HL-60/S4 (cell line): ENCODE results near the gene AATK.
"Not testable (repeated sequence)": the region's sequence is repeated elsewhere in the genome, so short reads cannot be mapped to it uniquely, and the experiment has no call there.

Experiments
- in situ Hi-C: fragments of 300-500 bp; cut with MboI; formaldehyde crosslinking; loops from 2 replicates; pipeline ENCODE4 v1.14.3; 2022; ENCODE audit warnings: low sequenced_read_pairs

Gene AATK

GRCh38 chr17:81094509-81095382 lies 71.3 kb downstream of the AATK start:
- in situ Hi-C loops = no loop called here

- in situ Hi-C loops = no loop called here
Measured at GRCh38 chr17:81093619-81094508, 72.2 kb downstream of the AATK start.

GRCh38 chr17:81092518-81093095 lies 73.4 kb downstream of the AATK start:
- in situ Hi-C loops = no loop called here

- in situ Hi-C loops = no loop called here
Measured at GRCh38 chr17:81091774-81092517, 74.1 kb downstream of the AATK start.

GRCh38 chr17:81091154-81091553 lies 74.9 kb downstream of the AATK start:
- in situ Hi-C loops = no loop called here

- in situ Hi-C loops = no loop called here
Measured at GRCh38 chr17:81090361-81091136, 75.5 kb downstream of the AATK start.

- in situ Hi-C loops = no loop called here
Measured at GRCh38 chr17:81086789-81087551, 79.1 kb downstream of the AATK start.

GRCh38 chr17:81085420-81085911 lies 80.6 kb downstream of the AATK start:
- in situ Hi-C loops = no loop called here

GRCh38 chr17:81084680-81085419 lies 81.2 kb downstream of the AATK start:
- in situ Hi-C loops = no loop called here

- in situ Hi-C loops = no loop called here
Measured at GRCh38 chr17:81083125-81083765, 82.8 kb downstream of the AATK start.

- in situ Hi-C loops = no loop called here
Measured at GRCh38 chr17:81082177-81083073, 83.6 kb downstream of the AATK start.

- in situ Hi-C loops = no loop called here
Measured at GRCh38 chr17:81081222-81082176, 84.5 kb downstream of the AATK start.

GRCh38 chr17:81080019-81080418 lies 86.0 kb downstream of the AATK start:
- in situ Hi-C loops = no loop called here

GRCh38 chr17:81078026-81078913 lies 87.8 kb downstream of the AATK start:
- in situ Hi-C loops = not testable (repeated sequence)
